Thyroid gland (tissue), 4 donors: ENCODE data around the gene HOXD3. TPM values are rescaled to one million over a fixed set of nuclear protein-coding genes. Genes with fewer than 3 reads are reported as not detected.

Experiments
- DNase-seq, 2 donors: peaks; one replicate each; pipeline ENCODE4 v3.0.0-alpha.2; 2019
- H3K27ac ChIP-seq, 3 donors: fragments of 200-600 bp; sonication (generic); 1 replicate in 2 of 3; 2 replicates in 1 of 3; pipeline ENCODE4 v1.5.1; 2016 to 2019; ENCODE audit warnings: mild to moderate bottlenecking in 1 of 3, moderate library complexity in 1 of 3
- H3K27me3 ChIP-seq: fragments of 200-600 bp; sonication (generic); one replicate; pipeline ENCODE4 v1.5.1; 2019
- H3K36me3 ChIP-seq, 2 donors: fragments of 200-600 bp; sonication (generic); one replicate each; pipeline ENCODE4 v1.5.1; 2016 to 2019
- H3K4me1 ChIP-seq, 2 donors: fragments of 200-600 bp; sonication (generic); one replicate each; pipeline ENCODE4 v1.5.1; 2017 to 2019
- H3K4me3 ChIP-seq, 3 donors: fragments of 200-600 bp; sonication (generic); replicated peaks in 1 of 3; 1 replicate in 2 of 3; 2 replicates in 1 of 3; pipeline ENCODE4 v1.5.1; 2016; ENCODE audit warnings: mild to moderate bottlenecking in 1 of 3
- H3K9me3 ChIP-seq: fragments of 200-600 bp; sonication (generic); one replicate; pipeline ENCODE4 v1.5.1; 2017
- POLR2A ChIP-seq, 2 donors: fragments of 450-650 bp; IDR thresholded peaks; one replicate each; pipeline ENCODE4 v1.6.1; 2017; ENCODE audit warnings: antibody characterized with exemption in 2 of 2, mild to moderate bottlenecking in 2 of 2, moderate library complexity in 1 of 2
- WGBS, 2 donors: methylation state at CpG; one replicate each; pipeline ENCODE4 v1.1.5; 2017; 5-methylcytosine and 5-hydroxymethylcytosine counted together
- intact Hi-C: fragments of 100-400 bp; cut with DNase I; formaldehyde crosslinking; loops from one replicate; pipeline ENCODE4 v1.15.1; 2023
- total RNA-seq, 4 donors: library from RNA; depleted of rRNA; stranded (reverse); fragments of >200 nt; gene quantifications; one replicate each; pipeline ENCODE4 v1.2.3, GENCODE V29; 2016
- TF ChIP-seq, protein P1 (sequence below), 6 experiments: fragments of 200-600 bp in 3 of 6; fragments of 450-650 bp in 3 of 6; sonication (generic) in 3 of 6; IDR thresholded peaks; one replicate each; pipeline ENCODE4 v1.5.1; 2016 to 2019; ENCODE audit warnings: antibody characterized with exemption in 6 of 6, mild to moderate bottlenecking in 2 of 6, inconsistent platforms in 1 of 6, moderate library complexity in 1 of 6

Gene HOXD3
- total RNA-seq, 4 donors from 2014 or later, result 0.75 to 5.0 (median 3.1) TPM

DNA sequence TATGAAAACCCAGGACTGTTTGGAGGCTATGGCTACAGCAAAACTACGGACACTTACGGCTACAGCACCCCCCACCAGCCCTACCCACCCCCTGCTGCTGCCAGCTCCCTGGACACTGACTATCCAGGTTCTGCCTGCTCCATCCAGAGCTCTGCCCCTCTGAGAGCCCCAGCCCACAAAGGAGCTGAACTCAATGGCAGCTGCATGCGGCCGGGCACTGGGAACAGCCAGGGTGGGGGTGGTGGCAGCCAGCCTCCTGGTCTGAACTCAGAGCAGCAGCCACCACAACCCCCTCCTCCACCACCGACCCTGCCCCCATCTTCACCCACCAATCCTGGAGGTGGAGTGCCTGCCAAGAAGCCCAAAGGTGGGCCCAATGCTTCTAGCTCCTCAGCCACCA is 12.1 kb downstream of the HOXD3 start:
- no peak for TF ChIP-seq POLR2A (IDR thresholded peaks at IDR 0.05)
- TF ChIP-seq, protein P1, sequence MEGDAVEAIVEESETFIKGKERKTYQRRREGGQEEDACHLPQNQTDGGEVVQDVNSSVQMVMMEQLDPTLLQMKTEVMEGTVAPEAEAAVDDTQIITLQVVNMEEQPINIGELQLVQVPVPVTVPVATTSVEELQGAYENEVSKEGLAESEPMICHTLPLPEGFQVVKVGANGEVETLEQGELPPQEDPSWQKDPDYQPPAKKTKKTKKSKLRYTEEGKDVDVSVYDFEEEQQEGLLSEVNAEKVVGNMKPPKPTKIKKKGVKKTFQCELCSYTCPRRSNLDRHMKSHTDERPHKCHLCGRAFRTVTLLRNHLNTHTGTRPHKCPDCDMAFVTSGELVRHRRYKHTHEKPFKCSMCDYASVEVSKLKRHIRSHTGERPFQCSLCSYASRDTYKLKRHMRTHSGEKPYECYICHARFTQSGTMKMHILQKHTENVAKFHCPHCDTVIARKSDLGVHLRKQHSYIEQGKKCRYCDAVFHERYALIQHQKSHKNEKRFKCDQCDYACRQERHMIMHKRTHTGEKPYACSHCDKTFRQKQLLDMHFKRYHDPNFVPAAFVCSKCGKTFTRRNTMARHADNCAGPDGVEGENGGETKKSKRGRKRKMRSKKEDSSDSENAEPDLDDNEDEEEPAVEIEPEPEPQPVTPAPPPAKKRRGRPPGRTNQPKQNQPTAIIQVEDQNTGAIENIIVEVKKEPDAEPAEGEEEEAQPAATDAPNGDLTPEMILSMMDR (IDR thresholded peaks at IDR 0.05), result no peak
- Histone ChIP-seq H3K36me3 (no peaks in the 10 kb centered on the region), H3K4me1 (peaks cover 7% of the 10 kb centered on the region in 2 donors), H3K27me3 (peaks cover 49% of the 10 kb centered on the region), H3K4me3 (no peak overlapping the region), H3K27ac (no peak overlapping the region), H3K9me3 (no peaks in the 10 kb centered on the region)
- 74 to 78% methylated on average over 3 of the region's 5 CpGs for WGBS, 2 donors
- intact Hi-C loops, result no loop called here
- DNase-seq, result no peak

DNA sequence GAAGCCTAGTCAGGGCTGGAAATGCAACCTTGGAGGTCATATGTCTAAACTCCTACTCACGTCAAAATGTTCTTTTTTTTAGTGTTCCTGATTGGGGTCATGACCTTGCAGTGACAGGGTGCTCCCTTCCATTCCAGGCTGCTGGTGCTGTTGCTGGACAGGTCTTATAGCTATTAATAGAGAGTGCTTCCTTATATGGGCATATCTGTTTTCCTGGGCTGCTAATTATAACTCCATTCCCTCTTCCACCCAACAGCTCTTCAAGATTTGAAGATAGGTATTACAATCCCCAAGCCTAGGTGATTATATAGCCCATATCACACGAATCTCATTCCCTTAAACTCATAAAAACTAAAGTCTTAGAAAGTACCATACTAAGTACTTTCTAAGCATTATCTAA is 12.6 kb downstream of the HOXD3 start:
- DNase-seq, result no peak
- Histone ChIP-seq H3K4me3 (no peak overlapping the region), H3K27ac (no peak overlapping the region), H3K36me3 (no peaks in the 10 kb centered on the region), H3K27me3 (peaks cover 51% of the 10 kb centered on the region), H3K9me3 (no peaks in the 10 kb centered on the region), H3K4me1 (peaks cover 7% of the 10 kb centered on the region in 2 donors)
- WGBS, 2 donors, result 70 to 77% methylated on average over 2 of the region's 2 CpGs
- TF ChIP-seq, protein P1 (IDR thresholded peaks at IDR 0.05), result no peak
- no peak for TF ChIP-seq POLR2A (IDR thresholded peaks at IDR 0.05)
- intact Hi-C loops, result no loop called here

DNA sequence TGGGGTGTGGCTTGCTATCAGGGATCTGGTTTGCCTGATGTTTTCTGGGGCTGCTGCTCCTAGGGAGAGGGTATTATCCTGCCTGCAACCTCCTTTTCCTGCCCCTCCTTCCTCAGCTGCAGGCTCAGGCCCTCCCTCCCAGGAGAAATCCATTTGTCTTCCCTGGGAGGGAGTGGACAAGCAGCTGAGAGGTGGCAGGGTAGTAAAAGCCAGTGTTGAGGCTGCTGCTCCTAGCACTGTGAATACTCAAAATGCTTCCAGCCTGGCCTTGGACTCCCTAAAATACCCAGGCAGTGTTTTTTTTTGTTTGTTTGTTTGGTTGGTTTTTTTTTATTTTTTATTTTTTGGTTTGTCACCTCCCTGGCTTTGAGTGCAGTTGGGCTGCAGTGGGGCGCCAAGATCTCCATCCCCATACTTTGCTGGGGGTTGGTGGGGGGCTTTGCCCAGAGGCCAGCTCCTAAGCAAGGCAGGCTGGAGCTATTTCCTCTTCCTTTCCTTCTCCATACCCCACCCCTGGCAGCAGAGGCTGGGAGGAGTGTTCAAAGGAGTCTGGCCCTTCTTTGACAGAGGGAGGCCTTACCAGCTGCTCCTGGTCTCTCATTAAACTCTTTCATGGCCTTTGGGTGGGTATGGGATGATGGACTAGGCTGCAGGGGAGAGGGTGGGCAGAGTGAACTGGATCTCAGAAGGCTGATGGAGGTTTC is 13.6 kb downstream of the HOXD3 start:
- no peak for DNase-seq
- Histone ChIP-seq H3K36me3 (no peaks in the 10 kb centered on the region), H3K27me3 (peaks cover 51% of the 10 kb centered on the region), H3K27ac (no peak overlapping the region), H3K9me3 (no peaks in the 10 kb centered on the region), H3K4me3 (no peak overlapping the region), H3K4me1 (peaks cover 7% of the 10 kb centered on the region in 2 donors)
- intact Hi-C loops, result no loop called here
- WGBS, 2 donors, result 67 to 79% methylated on average over 1 of the region's 1 CpG
- TF ChIP-seq, protein P1 (IDR thresholded peaks at IDR 0.05), result no peak
- TF ChIP-seq POLR2A (IDR thresholded peaks at IDR 0.05), result no peak

DNA sequence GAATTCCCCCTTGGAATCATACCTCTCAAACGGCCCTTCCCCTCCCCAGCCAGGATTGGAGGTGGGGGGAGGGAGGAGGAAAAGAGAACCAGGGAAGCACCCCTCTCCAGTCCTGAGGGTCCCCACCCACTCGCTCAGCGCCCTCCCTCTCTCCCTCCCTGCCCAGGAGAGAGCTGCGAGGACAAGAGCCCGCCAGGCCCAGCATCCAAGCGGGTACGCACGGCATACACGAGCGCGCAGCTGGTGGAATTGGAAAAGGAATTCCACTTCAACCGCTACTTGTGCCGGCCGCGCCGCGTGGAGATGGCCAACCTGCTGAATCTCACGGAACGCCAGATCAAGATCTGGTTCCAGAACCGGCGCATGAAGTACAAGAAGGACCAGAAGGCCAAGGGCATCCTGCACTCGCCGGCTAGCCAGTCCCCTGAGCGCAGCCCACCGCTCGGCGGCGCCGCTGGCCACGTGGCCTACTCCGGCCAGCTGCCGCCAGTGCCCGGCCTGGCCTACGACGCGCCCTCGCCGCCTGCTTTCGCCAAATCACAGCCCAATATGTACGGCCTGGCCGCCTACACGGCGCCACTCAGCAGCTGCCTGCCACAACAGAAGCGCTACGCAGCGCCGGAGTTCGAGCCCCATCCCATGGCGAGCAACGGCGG is 14.4 kb downstream of the HOXD3 start:
- H3K27me3 ChIP-seq, result peaks cover 58% of the 10 kb centered on the region

More for the DNA sequence above, 14.4 kb downstream of the HOXD3 start:
- TF ChIP-seq, protein P1 (IDR thresholded peaks at IDR 0.05), result no peak
- no peak for TF ChIP-seq POLR2A (IDR thresholded peaks at IDR 0.05)
- Histone ChIP-seq H3K4me1 (peaks cover 7% of the 10 kb centered on the region in 2 donors), H3K4me3 (no peak overlapping the region), H3K9me3 (no peaks in the 10 kb centered on the region), H3K27ac (no peak overlapping the region), H3K36me3 (no peaks in the 10 kb centered on the region)
- WGBS, 2 donors, result 16 to 28% methylated on average over 33 to 34 of the region's 51 CpGs
- peak; percentile 65 to 73 for DNase-seq
- intact Hi-C loops, result no loop called here
